ENCODE results near the gene KDM4B.

Gene KDM4B

GRCh38 chr19:5148794-5149190 is 179.9 kb downstream of the KDM4B start:
- no peak for DNase-seq (ENCODE audit: low spot score)
- H3K4me3 ChIP-seq = no peak overlapping the region

DNA sequence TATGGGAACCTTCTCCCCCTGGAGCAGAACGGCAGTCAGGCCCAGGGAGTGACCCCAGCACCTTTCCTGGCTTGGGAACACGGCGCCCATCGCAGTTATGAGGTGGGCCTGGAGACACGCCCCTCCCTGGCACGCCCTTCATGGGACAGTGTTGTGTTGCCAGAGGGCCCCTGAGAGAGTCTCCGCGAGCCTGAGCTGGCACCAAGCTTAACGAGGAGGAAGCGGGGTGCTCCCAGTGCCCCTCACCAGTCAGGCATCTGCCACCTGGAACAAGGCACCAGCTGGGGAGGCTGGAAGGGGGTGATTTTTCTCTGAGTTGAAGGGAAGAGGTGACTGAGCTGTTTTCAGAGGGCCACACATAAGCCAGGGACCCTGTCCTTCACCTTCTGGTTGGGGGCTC is 180.6 kb downstream of the KDM4B start:
- DNase-seq (ENCODE audit: low spot score) = no peak
- TF ChIP-seq CTCF (IDR thresholded peaks at IDR 0.05) = no peak

More at GRCh38 chr19:5148794-5149190, 179.9 kb downstream of the KDM4B start:
- no peak for TF ChIP-seq CTCF (IDR thresholded peaks at IDR 0.05)
- H3K27ac ChIP-seq = no peak overlapping the region

GRCh38 chr19:5149932-5150901 is 181.3 kb downstream of the KDM4B start:
- DNase-seq (ENCODE audit: low spot score) = no peak
- no peak overlapping the region for H3K27ac ChIP-seq
- TF ChIP-seq CTCF (IDR thresholded peaks at IDR 0.05) = no peak
- no peak overlapping the region for H3K4me3 ChIP-seq

More for the DNA sequence above, 180.6 kb downstream of the KDM4B start:
- Histone ChIP-seq H3K4me3 (no peak overlapping the region), H3K27ac (no peak overlapping the region)

DNA sequence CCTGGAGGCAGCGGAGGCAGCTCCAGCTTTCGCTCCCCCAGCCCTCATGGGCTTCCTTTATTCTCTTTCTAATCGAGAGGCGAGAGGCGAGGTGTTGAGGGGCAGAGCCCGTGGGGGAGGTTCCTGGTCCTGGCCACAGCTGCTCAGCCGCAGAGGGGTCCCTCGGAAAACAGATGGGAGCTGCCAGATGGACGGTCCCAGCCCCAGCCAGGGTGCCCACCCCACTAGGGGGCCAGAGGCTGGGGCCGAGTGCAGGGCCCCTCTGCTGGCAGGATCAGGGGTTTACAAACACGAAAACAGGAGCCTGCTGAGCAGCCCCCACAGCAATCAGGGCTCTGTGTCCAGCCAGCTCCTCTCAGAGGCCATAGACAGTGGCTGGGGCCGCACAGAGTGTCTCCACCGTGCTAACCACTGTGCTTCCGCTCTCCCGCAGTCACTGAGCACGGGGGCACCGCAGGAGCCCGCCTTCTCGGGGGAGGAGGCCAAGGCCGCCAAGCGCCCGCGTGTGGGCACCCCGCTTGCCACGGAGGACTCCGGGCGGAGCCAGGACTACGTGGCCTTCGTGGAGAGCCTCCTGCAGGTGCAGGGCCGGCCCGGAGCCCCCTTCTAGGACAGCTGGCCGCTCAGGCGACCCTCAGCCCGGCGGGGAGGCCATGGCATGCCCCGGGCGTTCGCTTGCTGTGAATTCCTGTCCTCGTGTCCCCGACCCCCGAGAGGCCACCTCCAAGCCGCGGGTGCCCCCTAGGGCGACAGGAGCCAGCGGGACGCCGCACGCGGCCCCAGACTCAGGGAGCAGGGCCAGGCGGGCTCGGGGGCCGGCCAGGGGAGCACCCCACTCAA is 182.2 kb downstream of the KDM4B start:
- H3K4me3 ChIP-seq = no peak overlapping the region
- H3K27ac ChIP-seq = no peak overlapping the region
- no peak for TF ChIP-seq CTCF (IDR thresholded peaks at IDR 0.05)
- DNase-seq (ENCODE audit: low spot score) = no peak

DNA sequence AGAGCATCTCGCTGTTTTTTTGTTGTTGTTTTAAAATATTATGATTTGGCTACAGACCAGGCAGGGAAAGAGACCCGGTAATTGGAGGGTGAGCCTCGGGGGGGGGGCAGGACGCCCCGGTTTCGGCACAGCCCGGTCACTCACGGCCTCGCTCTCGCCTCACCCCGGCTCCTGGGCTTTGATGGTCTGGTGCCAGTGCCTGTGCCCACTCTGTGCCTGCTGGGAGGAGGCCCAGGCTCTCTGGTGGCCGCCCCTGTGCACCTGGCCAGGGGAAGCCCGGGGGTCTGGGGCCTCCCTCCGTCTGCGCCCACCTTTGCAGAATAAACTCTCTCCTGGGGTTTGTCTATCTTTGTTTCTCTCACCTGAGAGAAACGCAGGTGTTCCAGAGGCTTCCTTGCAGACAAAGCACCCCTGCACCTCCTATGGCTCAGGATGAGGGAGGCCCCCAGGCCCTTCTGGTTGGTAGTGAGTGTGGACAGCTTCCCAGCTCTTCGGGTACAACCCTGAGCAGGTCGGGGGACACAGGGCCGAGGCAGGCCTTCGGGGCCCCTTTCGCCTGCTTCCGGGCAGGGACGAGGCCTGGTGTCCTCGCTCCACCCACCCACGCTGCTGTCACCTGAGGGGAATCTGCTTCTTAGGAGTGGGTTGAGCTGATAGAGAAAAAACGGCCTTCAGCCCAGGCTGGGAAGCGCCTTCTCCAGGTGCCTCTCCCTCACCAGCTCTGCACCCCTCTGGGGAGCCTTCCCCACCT is 183.3 kb downstream of the KDM4B start:
- no peak for DNase-seq (ENCODE audit: low spot score)

More for the DNA sequence above, 183.3 kb downstream of the KDM4B start:
- no peak overlapping the region for H3K4me3 ChIP-seq
- TF ChIP-seq CTCF (IDR thresholded peaks at IDR 0.05) = no peak
- no peak overlapping the region for H3K27ac ChIP-seq
